Testis (tissue), 2 donors: Measurements from ENCODE around the gene PSMC1.

Experiments used
- POLR2A ChIP-seq: fragments of 450-650 bp; IDR thresholded peaks from one replicate; pipeline ENCODE4 v1.6.1; 2017; ENCODE audit warnings: antibody characterized with exemption, mild to moderate bottlenecking, moderate library complexity
- TF ChIP-seq, protein P1 (sequence below), 3 experiments: fragments of 450-650 bp in 2 of 3; fragments of 200-600 bp in 1 of 3; sonication (generic) in 1 of 3; IDR thresholded peaks; one replicate each; pipeline ENCODE4 v1.5.1; 2016 to 2019; ENCODE audit warnings: antibody characterized with exemption in 3 of 3, mild to moderate bottlenecking in 2 of 3, moderate library complexity in 1 of 3

DNA sequence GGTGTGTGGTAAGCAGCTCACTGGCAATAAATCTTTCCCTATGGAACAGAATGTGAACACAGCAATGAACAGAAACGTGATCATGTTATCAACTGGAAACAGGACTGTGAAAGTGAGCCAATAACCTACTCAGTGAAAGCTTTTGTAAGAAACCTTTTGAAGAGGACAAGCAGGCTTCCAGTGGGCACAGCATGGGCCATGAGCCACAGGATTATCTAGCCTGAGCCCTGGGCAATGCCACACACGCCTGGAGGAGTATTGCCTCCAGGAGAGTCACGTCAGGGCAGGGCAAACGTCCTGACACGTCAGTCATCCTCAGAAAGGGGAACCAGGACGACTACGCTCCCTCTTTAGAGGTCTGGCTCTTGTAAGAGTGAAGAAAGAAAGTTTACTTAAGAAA is 43.1 kb downstream of the PSMC1 start:
- no peak for TF ChIP-seq POLR2A
- TF ChIP-seq, protein P1, sequence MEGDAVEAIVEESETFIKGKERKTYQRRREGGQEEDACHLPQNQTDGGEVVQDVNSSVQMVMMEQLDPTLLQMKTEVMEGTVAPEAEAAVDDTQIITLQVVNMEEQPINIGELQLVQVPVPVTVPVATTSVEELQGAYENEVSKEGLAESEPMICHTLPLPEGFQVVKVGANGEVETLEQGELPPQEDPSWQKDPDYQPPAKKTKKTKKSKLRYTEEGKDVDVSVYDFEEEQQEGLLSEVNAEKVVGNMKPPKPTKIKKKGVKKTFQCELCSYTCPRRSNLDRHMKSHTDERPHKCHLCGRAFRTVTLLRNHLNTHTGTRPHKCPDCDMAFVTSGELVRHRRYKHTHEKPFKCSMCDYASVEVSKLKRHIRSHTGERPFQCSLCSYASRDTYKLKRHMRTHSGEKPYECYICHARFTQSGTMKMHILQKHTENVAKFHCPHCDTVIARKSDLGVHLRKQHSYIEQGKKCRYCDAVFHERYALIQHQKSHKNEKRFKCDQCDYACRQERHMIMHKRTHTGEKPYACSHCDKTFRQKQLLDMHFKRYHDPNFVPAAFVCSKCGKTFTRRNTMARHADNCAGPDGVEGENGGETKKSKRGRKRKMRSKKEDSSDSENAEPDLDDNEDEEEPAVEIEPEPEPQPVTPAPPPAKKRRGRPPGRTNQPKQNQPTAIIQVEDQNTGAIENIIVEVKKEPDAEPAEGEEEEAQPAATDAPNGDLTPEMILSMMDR (IDR thresholded peaks at IDR 0.05), result no peak
